Measurements from ENCODE around the gene PADI2. TPM values are rescaled to one million over a fixed set of nuclear protein-coding genes. Genes with fewer than 3 reads are reported as not detected.

The PADI2 gene
- total RNA-seq, 2 experiments from 2014 or later: 0.08 TPM; not detected in 1

GRCh38 chr1:17047924-17048323 lies 71.3 kb downstream of the PADI2 start:
- peaks cover 26% of the 10 kb centered on the region for H3K4me1 ChIP-seq (ENCODE audit: insufficient read depth, low read length, poor library complexity, severe bottlenecking)
- TF ChIP-seq EZH2phosphoT487 (IDR thresholded peaks at IDR 0.05; ENCODE audit: borderline replicate concordance, low read depth, low read length) (no peak), CTCF (conservative IDR thresholded peaks at IDR 0.05; ENCODE audit: low read length) (no peak)
- no peak overlapping the region for H2AFZ ChIP-seq (ENCODE audit: low read length)
- peaks cover 10% of the 10 kb centered on the region for H4K20me1 ChIP-seq (ENCODE audit: insufficient read depth, low read length)
- intact Hi-C loops (cut with micrococcal nuclease; ENCODE audit: unreplicated experiment): loop anchor here (2.0 to 5.0 kb wide), 2 partner anchors 97 to 136 kb away; no protein-coding TSS in a partner anchor
- H3K79me2 ChIP-seq (ENCODE audit: insufficient read depth, low read depth, low read length): peaks cover 56% of the 10 kb centered on the region
- H3K9me3 ChIP-seq (ENCODE audit: low read length): no peaks in the 10 kb centered on the region
- CTCF ChIA-PET (ENCODE audit: unreplicated experiment): no interaction called here
- H3K27ac ChIP-seq (ENCODE audit: low read depth, low read length, poor library complexity, severe bottlenecking): no peak overlapping the region
- no peaks in the 10 kb centered on the region for H3K9me2 ChIP-seq (ENCODE audit: insufficient read depth, low read length)
- POLR2A ChIA-PET: interaction anchor here (0.7 kb wide), 1 partner anchor 25 kb away, joined by 3 read pairs; no protein-coding TSS in a partner anchor
- DNase-seq (ENCODE audit: low spot score): no peak
- no peak overlapping the region for H3K4me3 ChIP-seq (ENCODE audit: low read depth, low read length, poor library complexity, severe bottlenecking)
- H3K36me3 ChIP-seq (ENCODE audit: insufficient read depth, low read length): peaks cover 63% of the 10 kb centered on the region
- BruUV-seq (replicated peaks): no TSS peak
- H3K4me2 ChIP-seq (ENCODE audit: low read length): no peak overlapping the region

- intact Hi-C loops (cut with micrococcal nuclease; ENCODE audit: unreplicated experiment): loop anchor here (2.0 to 5.0 kb wide), 2 partner anchors 95 to 134 kb away; no protein-coding TSS in a partner anchor
- POLR2A ChIA-PET: interaction anchor here (0.9 kb wide), 1 partner anchor 86 kb away, joined by 4 read pairs; no protein-coding TSS in a partner anchor
- CTCF ChIA-PET (ENCODE audit: unreplicated experiment): no interaction called here
- Histone ChIP-seq H3K4me2 (ENCODE audit: low read length) (no peak overlapping the region), H3K36me3 (ENCODE audit: insufficient read depth, low read length) (peaks cover 74% of the 10 kb centered on the region), H3K4me3 (ENCODE audit: low read depth, low read length, poor library complexity, severe bottlenecking) (no peak overlapping the region), H3K79me2 (ENCODE audit: insufficient read depth, low read depth, low read length) (peaks cover 39% of the 10 kb centered on the region), H3K4me1 (ENCODE audit: insufficient read depth, low read length, poor library complexity, severe bottlenecking) (peaks cover 10% of the 10 kb centered on the region), H3K27ac (ENCODE audit: low read depth, low read length, poor library complexity, severe bottlenecking) (no peak overlapping the region), H4K20me1 (ENCODE audit: insufficient read depth, low read length) (no peaks in the 10 kb centered on the region; the same call in 1 of the 2 replicates), H2AFZ (ENCODE audit: low read length) (no peak overlapping the region), H3K9me2 (ENCODE audit: insufficient read depth, low read length) (no peaks in the 10 kb centered on the region), H3K9me3 (ENCODE audit: low read length) (no peaks in the 10 kb centered on the region)
- BruUV-seq (replicated peaks): no TSS peak
- TF ChIP-seq EZH2phosphoT487 (IDR thresholded peaks at IDR 0.05; ENCODE audit: borderline replicate concordance, low read depth, low read length) (no peak), CTCF (conservative IDR thresholded peaks at IDR 0.05; ENCODE audit: low read length) (peak; percentile 8; the same call in 1 of the 2 replicates)
- DNase-seq (ENCODE audit: low spot score): no peak
These were observed 73.0 kb downstream of the PADI2 start for GRCh38 chr1:17046334-17046657.

DNA sequence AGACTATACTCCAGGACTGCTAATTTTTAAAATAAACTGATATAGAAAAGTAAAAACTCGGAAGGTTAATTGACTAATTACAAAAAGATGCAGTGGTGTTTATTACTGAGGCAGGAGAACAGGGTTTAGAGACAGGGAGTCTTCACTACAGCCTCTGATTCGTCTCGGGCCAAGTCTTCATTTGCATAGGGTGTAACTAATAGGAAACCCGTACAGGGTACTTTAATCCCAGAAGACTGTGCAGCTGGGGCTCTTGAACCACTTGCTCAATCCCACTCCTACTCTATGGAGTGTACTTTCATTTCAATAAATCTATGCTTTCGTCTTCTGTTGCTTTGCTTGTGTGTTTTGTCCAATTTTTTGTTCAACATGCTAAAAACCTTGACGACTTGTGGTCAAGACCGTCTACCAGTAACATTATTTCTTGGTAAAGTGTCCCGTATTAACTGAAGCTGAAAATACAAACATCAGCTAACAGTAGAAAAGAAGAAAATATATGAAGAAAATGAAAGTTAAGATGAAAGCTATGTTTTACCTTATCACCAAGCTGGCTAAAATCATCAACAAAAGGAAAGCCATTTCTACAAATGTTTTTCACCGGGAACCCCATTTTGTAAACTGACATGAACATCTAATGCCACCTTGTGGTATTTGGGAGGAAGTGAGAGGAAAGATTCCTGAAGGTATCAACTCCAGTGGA lies 73.5 kb downstream of the PADI2 start:
- Histone ChIP-seq H3K27ac (ENCODE audit: low read depth, low read length, poor library complexity, severe bottlenecking) (no peak overlapping the region), H3K4me1 (ENCODE audit: insufficient read depth, low read length, poor library complexity, severe bottlenecking) (peaks cover 6% of the 10 kb centered on the region), H3K4me3 (ENCODE audit: low read depth, low read length, poor library complexity, severe bottlenecking) (peak overlapping the region; percentile 10), H3K36me3 (ENCODE audit: insufficient read depth, low read length) (peaks cover 74% of the 10 kb centered on the region), H3K4me2 (ENCODE audit: low read length) (peak overlapping the region; percentile 49), H4K20me1 (ENCODE audit: insufficient read depth, low read length) (no peaks in the 10 kb centered on the region; the same call in 1 of the 2 replicates), H3K9me3 (ENCODE audit: low read length) (no peaks in the 10 kb centered on the region), H2AFZ (ENCODE audit: low read length) (no peak overlapping the region), H3K9me2 (ENCODE audit: insufficient read depth, low read length) (no peaks in the 10 kb centered on the region), H3K79me2 (ENCODE audit: insufficient read depth, low read depth, low read length) (peaks cover 34% of the 10 kb centered on the region)
- no TSS peak for BruUV-seq (replicated peaks)
- TF ChIP-seq CTCF (conservative IDR thresholded peaks at IDR 0.05; ENCODE audit: low read length): peak; percentile 90
- no peak for TF ChIP-seq EZH2phosphoT487 (IDR thresholded peaks at IDR 0.05; ENCODE audit: borderline replicate concordance, low read depth, low read length)
- ChIA-PET CTCF (ENCODE audit: unreplicated experiment) (no interaction called here), POLR2A (interaction anchor here (0.5 to 0.9 kb wide), 2 partner anchors 85 to 1139 kb away, joined by 4 read pairs; no protein-coding TSS in a partner anchor)
- intact Hi-C loops (cut with micrococcal nuclease; ENCODE audit: unreplicated experiment): loop anchor here (2.0 to 5.0 kb wide), 2 partner anchors 95 to 133 kb away; no protein-coding TSS in a partner anchor
- DNase-seq (ENCODE audit: low spot score): peak; percentile 64

Measured in OCI-LY7 (cell line).